IPS DF 6.9 (cell line): ENCODE measurements around the gene PPP1R9B.
A peak's percentile ranks its signal among the peaks of the same experiment; 100 is the strongest.

Experiments
- DNase-seq: peaks from one replicate; pipeline ENCODE4 v3.0.0-alpha.2; 2013; ENCODE audit warnings: low read depth, low spot score
- H3K27ac ChIP-seq: one replicate; pipeline ENCODE4 v1.5.1; 2013; ENCODE audit warnings: low read length, control low read depth
- H3K27me3 ChIP-seq: 2 replicates; pipeline ENCODE4 v1.6.1; 2013; ENCODE audit warnings: mild to moderate bottlenecking, low read length; ENCODE audit not compliant: control insufficient read depth, insufficient read depth
- H3K36me3 ChIP-seq: 2 replicates; pipeline ENCODE4 v1.6.1; 2013; ENCODE audit warnings: low read length; ENCODE audit not compliant: control insufficient read depth, insufficient read depth
- H3K4me1 ChIP-seq: 2 replicates; pipeline ENCODE4 v1.6.1; 2013; ENCODE audit warnings: low read length; ENCODE audit not compliant: control insufficient read depth, insufficient read depth
- H3K4me3 ChIP-seq: 2 replicates; pipeline ENCODE4 v1.5.1; 2013; ENCODE audit warnings: mild to moderate bottlenecking, low read length
- H3K9me3 ChIP-seq: 2 replicates; pipeline ENCODE4 v1.6.1; 2013; ENCODE audit warnings: low read length, inconsistent platforms; ENCODE audit not compliant: control insufficient read depth, insufficient read depth
- WGBS: extraction: QIAGEN DNeasy Blood & Tissue Kit; methylation state at CpG from one replicate; pipeline ENCODE4 v1.1.7; 2013; ENCODE audit warnings: mixed read lengths, missing lambda C conversion rate; ENCODE audit not compliant: insufficient read length, insufficient coverage; 5-methylcytosine and 5-hydroxymethylcytosine counted together

The PPP1R9B gene

DNA sequence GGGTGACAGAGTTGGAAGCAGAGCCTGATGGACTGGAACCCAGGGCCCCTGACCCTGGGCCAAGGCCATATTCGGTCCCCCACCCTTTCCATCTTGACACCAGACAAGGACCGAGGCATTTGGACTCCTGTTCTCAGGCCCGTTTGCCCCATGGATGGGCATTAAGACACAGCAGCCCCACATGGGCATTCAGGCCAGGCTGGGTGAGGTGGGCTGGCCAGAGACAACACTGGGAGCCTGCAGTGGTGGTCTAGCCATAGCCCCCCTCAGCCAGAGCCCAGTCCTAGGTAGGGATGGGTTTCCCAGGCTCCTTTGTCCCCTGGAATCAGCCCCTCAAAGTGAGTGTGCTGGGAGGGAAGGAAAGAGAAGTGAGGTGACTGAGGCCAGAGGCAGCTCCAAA lies 53.7 kb downstream of the PPP1R9B start:
- no peak for DNase-seq
- H3K36me3 ChIP-seq: no peaks in the 10 kb centered on the region
- H3K4me3 ChIP-seq: no peak overlapping the region
- H3K4me1 ChIP-seq: 0 out of 2 replicates have a peak, but pooled peaks cover 2% of the 10 kb centered on the region
- H3K27ac ChIP-seq: no peak overlapping the region
- no CpG with 5 or more reads among the region's 3 CpGs for WGBS
- H3K27me3 ChIP-seq: no peaks in the 10 kb centered on the region
- no peaks in the 10 kb centered on the region for H3K9me3 ChIP-seq

DNA sequence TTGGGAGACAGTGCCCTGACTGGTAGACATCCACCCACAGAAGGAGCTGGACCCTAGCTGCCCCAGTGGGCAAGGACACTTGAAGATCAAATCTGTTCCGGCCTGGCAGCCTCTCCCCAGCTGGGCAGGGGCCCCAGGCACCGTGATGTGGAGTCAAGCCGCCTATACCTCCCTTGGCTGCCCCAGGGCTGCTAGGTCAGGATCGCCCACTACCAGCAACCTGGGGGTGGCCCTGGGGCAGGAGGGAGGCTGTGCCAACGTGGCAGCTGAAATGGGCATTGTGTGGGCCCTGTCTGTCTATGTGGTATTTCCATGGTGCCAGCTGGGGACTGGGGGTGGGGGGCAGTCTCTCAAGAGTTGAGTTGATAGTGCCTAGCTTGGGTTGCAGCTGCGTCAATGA lies 54.4 kb downstream of the PPP1R9B start:
- H3K36me3 ChIP-seq: no peaks in the 10 kb centered on the region
- H3K4me1 ChIP-seq: no peaks in the 10 kb centered on the region
- no peaks in the 10 kb centered on the region for H3K27me3 ChIP-seq
- no peaks in the 10 kb centered on the region for H3K9me3 ChIP-seq
- no peak overlapping the region; the same call in 1 of the 2 replicates for H3K4me3 ChIP-seq
- no peak overlapping the region for H3K27ac ChIP-seq
- no peak for DNase-seq
- no CpG with 5 or more reads among the region's 6 CpGs for WGBS

DNA sequence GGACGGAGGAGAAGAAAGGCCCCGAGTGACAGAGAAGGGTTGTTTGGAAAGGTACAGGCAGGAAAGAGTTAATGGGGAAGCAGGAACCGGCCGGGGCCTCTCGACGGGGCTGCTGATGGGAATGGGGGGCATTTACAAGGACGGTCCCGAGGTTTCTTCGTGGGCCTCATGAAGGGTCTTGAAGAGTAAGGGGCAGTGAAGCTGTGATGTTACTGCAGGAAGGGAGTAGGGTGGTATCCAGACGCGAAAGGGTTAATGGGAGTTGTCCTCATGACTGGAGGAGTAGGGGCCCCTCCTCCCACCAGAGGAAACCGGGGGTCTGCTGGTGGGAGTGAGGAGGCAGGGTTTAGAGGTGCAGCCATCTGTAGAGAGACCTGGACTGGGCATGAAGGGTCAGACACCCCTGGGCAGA lies 54.8 kb downstream of the PPP1R9B start:
- H3K36me3 ChIP-seq: no peaks in the 10 kb centered on the region
- H3K9me3 ChIP-seq: no peaks in the 10 kb centered on the region
- H3K4me1 ChIP-seq: no peaks in the 10 kb centered on the region
- H3K27ac ChIP-seq: no peak overlapping the region
- no peak for DNase-seq
- no CpG with 5 or more reads among the region's 12 CpGs for WGBS
- peak overlapping the region; percentile 82; the same call in 1 of the 2 replicates for H3K4me3 ChIP-seq
- no peaks in the 10 kb centered on the region for H3K27me3 ChIP-seq

DNA sequence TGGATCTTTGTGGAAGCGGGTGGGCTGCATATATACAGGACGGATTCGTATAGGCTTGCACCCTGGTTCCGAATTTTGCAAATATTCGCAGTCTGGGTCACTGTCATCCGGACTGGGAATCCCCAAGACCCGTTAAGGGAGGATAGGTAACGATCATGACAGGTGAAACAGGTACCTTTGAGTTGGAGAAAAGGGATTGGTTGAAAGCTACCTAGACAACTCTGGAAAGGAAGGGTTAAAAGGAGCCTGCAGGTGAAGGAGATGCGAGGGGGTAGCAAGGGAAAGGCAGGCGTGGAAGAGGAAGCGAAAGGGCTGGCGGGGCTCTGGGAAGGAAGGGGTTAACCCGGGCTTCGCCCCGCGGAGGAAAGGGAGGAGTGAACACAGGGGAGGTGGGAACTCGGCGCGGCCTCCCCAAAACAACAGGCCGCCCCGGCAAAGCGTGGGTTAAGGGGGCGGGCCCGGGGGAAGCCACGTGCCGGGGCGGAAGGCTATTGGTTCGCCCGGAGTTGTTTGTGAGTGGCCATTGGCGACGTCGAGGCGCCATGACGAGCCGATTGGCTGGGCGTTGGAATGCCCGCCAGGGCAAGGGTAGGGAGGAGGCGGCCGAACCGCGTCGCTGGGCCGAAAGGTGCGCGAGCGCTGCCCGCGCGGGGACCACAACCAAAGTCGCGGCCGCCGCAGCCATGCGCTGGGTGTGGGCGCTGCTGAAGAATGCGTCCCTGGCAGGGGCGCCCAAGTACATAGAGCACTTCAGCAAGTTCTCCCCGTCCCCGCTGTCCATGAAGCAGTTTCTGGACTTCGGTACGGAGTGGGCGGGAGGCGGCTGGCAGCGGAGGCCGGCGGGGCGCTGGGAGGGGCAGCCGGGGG lies 55.5 kb downstream of the PPP1R9B start, which contains the start of gene PDK2:
Gene PDK2, plus strand, starts transcription at position 599 of the 867 bp plus-strand sequence. Its CDS starts 85 bp downstream, at position 684.
- Histone ChIP-seq H3K36me3 (no peaks in the 10 kb centered on the region), H3K4me1 (no peaks in the 10 kb centered on the region), H3K9me3 (no peaks in the 10 kb centered on the region), H3K4me3 (peak within 1 kb of the TSS; percentile 82), H3K27me3 (no peaks in the 10 kb centered on the region), H3K27ac (no peak within 1 kb of the TSS)
- no CpG with 5 or more reads among the region's 68 CpGs for WGBS
- DNase-seq: peak; percentile 86

DNA sequence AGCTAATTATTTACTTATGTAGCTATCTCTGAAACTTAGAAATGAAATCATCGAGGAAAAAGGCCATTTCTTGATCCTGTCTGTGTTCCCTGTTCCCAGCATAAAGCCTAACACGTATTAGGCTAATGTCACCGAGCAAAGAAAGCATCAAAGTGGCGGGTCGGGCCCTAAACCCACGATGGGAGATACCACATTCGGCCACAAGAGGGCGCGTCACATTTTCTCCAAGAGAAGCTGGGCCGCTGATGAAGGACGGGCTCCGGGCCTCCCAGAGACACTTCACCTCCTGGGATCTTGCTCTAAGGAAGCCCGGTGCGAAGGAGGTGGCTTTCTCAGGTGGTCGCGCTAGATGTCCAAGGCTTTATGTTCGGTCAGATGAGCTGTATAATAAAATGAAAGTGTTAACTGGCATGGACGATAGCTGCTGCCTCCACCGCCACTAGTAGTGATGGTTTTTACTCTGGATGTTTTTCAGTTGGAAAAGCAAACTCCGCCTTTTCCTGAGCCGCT lies 56.2 kb downstream of the PPP1R9B start:
- peak overlapping the region; percentile 82; the same call in 1 of the 2 replicates for H3K4me3 ChIP-seq
- no CpG with 5 or more reads among the region's 21 CpGs for WGBS
- no peaks in the 10 kb centered on the region for H3K9me3 ChIP-seq
- no peaks in the 10 kb centered on the region for H3K27me3 ChIP-seq
- no peaks in the 10 kb centered on the region for H3K4me1 ChIP-seq
- H3K36me3 ChIP-seq: no peaks in the 10 kb centered on the region
- peak; percentile 77 for DNase-seq
- H3K27ac ChIP-seq: no peak overlapping the region

DNA sequence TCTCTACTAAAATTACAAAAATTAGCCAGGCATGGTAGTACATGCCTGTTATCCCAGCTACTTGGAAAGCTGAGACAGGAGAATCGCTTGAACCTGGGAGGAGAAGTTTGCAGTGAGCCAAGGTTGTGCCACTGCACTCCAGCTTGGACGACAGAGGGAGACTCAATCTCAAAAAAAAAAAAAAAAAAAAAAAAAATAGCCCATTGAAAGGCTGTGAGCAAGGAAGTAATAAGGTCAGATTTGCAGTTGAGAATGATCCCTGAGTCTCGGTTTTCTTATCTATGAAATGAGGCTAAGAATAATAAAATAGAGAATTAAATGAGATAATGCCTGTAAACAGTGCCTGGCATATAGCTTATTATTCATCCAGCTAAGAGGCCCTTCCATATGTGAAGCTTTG lies 56.7 kb downstream of the PPP1R9B start:
- Histone ChIP-seq H3K27ac (no peak overlapping the region), H3K4me1 (no peaks in the 10 kb centered on the region), H3K4me3 (no peak overlapping the region), H3K27me3 (no peaks in the 10 kb centered on the region), H3K9me3 (no peaks in the 10 kb centered on the region), H3K36me3 (no peaks in the 10 kb centered on the region; the same call in 1 of the 2 replicates)
- no CpG with 5 or more reads among the region's 3 CpGs for WGBS
- no peak for DNase-seq

DNA sequence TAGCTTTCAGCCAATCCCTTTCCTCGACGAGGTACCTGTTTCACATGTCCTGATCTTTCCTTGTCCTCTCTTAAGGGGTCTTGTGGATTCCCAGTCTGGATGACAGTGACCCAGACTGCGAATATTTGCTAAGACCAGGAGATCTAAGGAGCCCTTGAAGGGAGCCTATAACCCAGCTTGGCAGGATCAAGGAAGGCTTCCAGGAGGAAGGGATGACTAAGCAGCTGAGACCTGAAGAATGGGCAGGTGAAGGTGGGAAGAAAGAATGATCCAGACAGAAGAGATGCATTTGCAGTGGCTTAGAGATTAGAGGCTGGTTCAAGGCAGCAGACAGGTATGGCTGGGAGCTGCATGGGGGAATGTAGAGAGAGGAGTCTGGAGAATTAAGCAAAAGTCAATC lies 57.2 kb downstream of the PPP1R9B start:
- no peak overlapping the region for H3K4me3 ChIP-seq
- H3K9me3 ChIP-seq: no peaks in the 10 kb centered on the region
- no peaks in the 10 kb centered on the region; the same call in 1 of the 2 replicates for H3K36me3 ChIP-seq
- H3K4me1 ChIP-seq: no peaks in the 10 kb centered on the region
- no peaks in the 10 kb centered on the region for H3K27me3 ChIP-seq
- H3K27ac ChIP-seq: no peak overlapping the region
- WGBS: no CpG with 5 or more reads among the region's 3 CpGs
- DNase-seq: no peak

DNA sequence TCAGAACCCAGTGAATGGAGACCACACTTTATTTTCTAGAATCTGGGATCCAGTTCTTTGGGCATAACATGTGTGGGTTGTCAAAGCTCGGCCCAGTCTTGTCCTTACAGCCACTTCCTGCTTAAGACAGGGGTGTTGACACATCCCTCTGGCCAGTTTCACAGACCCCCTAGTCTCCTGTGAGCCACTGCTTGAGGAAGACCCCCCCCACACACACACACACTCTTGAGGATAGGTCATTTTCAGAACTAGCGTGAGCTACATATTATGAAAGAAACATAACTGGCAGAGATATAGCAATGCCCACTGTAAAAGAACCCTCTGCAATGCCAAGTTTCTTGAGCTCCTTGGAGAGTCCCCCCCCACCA lies 58.6 kb downstream of the PPP1R9B start:
- Histone ChIP-seq H3K4me1 (no peaks in the 10 kb centered on the region), H3K4me3 (no peak overlapping the region), H3K27ac (no peak overlapping the region), H3K36me3 (no peaks in the 10 kb centered on the region; the same call in 1 of the 2 replicates), H3K9me3 (no peaks in the 10 kb centered on the region), H3K27me3 (no peaks in the 10 kb centered on the region)
- no peak for DNase-seq
- WGBS: no CpG with 5 or more reads among the region's 2 CpGs

DNA sequence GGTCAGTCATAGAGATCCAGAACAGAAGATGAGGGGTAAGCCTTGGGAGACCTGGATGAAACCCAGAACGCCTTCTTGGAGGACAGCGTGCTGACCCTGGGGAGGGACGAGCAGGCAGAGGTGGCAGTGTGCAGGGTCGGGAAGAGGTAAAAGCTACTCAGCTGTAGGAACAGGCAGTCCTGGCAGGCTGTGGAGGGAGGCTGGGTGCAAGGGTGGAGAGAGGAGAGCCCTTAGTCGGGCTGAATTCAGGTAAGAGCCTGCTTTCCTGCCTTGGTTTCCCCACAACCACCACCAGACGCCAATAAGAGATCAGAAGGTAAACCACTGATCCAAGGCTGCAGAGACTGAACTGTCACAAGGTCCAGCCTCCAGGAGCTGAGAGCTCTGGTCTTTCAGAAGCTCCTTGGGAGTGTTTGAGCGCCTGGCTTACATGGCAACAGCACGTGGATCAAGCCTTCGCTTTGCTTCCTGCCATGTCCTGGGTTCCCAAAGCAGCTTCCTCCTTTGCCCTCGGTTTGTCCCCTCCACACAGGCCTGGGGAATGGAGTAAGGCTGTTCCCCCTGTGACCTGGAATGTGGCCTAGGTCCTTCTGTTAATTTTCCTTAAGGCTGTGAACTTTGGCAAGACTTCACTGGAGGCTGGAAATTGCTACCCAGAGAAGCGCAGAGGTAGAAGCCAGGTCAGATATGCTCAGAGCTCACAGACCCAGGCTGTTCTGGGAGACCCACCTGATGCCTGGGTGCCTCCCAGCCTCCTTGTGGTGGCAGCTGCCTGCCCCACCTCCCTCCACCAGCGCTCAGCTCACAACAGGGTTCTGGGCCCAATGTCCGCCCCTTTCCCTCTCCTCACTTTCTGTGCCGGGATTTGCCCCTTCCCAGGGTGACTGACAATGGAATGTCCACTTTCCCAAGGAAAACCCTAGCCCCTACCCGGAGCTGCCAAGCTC lies 59.2 kb downstream of the PPP1R9B start:
- Histone ChIP-seq H3K27ac (no peak overlapping the region), H3K27me3 (no peaks in the 10 kb centered on the region), H3K4me1 (no peaks in the 10 kb centered on the region), H3K36me3 (no peaks in the 10 kb centered on the region; the same call in 1 of the 2 replicates), H3K4me3 (no peak overlapping the region), H3K9me3 (no peaks in the 10 kb centered on the region)
- no CpG with 5 or more reads among the region's 15 CpGs for WGBS
- no peak for DNase-seq

DNA sequence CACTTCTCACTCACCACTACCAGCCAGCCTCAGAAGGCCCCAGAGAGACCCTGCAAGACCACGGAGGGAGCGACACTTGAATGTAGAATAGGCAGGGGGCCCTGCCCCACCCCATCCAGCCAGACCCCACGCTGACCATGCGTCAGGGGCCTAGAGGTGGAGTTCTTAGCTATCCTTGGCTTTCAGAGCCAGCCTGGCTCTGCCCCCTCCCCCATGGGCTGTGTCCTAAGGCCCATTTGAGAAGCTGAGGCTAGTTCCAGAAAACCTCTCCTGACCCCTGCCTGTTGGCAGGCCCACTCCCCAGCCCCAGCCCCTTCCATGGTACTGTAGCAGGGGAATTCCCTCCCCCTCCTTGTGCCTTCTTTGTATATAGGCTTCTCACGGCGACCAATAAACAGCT lies 60.4 kb downstream of the PPP1R9B start:
- DNase-seq: no peak
- no peak overlapping the region for H3K4me3 ChIP-seq
- H3K27me3 ChIP-seq: no peaks in the 10 kb centered on the region
- no peaks in the 10 kb centered on the region for H3K9me3 ChIP-seq
- no peaks in the 10 kb centered on the region for H3K4me1 ChIP-seq
- no peaks in the 10 kb centered on the region; the same call in 1 of the 2 replicates for H3K36me3 ChIP-seq
- WGBS: no CpG with 5 or more reads among the region's 6 CpGs
- no peak overlapping the region for H3K27ac ChIP-seq
